Kidney (tissue), 14 donors: Measurements from ENCODE around the gene COL16A1. TPM values are rescaled to one million over a fixed set of nuclear protein-coding genes. Genes with fewer than 3 reads are reported as not detected.

Source experiments
- DNase-seq, 5 donors: peaks; one replicate each; pipeline ENCODE4 v3.0.0-alpha.2; 2013 to 2020
- FAIRE-seq: peaks from 2 replicates; lab custom pipeline; 2012; peaks lifted over from hg19 to GRCh38; lab: Jason Lieb, UNC
- H3K27ac ChIP-seq, 2 donors: one replicate each; pipeline ENCODE4 v1.7.0; 2013; ENCODE audit warnings: low read depth in 2 of 2, low read length in 2 of 2, inconsistent platforms in 1 of 2
- H3K27me3 ChIP-seq: one replicate; pipeline ENCODE4 v1.7.1; 2013; ENCODE audit warnings: low read length, inconsistent platforms; ENCODE audit not compliant: control insufficient read depth, insufficient read depth
- H3K36me3 ChIP-seq, 3 donors: one replicate each; pipeline versions ENCODE4 v1.7.0 to v1.7.1; 2013; ENCODE audit warnings: low read length in 3 of 3, control low read depth in 1 of 3, inconsistent platforms in 1 of 3; ENCODE audit not compliant: insufficient read depth in 3 of 3, control insufficient read depth in 2 of 3
- H3K4me1 ChIP-seq, 3 donors: one replicate each; pipeline versions ENCODE4 v1.7.0 to v1.7.1; 2013; ENCODE audit warnings: low read length in 3 of 3, inconsistent platforms in 1 of 3, low read depth in 1 of 3; ENCODE audit not compliant: control insufficient read depth in 2 of 3, insufficient read depth in 2 of 3
- H3K4me3 ChIP-seq, 3 donors: one replicate each; pipeline versions ENCODE4 v1.7.0 to v1.8.1; 2013; ENCODE audit warnings: low read length in 3 of 3, control low read depth in 1 of 3, inconsistent platforms in 1 of 3
- H3K9ac ChIP-seq, 3 donors: one replicate each; pipeline versions ENCODE4 v1.7.0 to v1.7.1; 2013; ENCODE audit warnings: low read length in 3 of 3, control low read depth in 1 of 3, inconsistent platforms in 1 of 3
- H3K9me3 ChIP-seq, 3 donors: one replicate each; pipeline versions ENCODE4 v1.7.0 to v1.7.1; 2013; ENCODE audit warnings: low read length in 3 of 3, control low read depth in 1 of 3, inconsistent platforms in 1 of 3; ENCODE audit not compliant: control insufficient read depth in 2 of 3, insufficient read depth in 1 of 3
- CTCF ChIP-seq: IDR thresholded peaks from 3 replicates; pipeline ENCODE4 v1.5.1; 2012; ENCODE audit warnings: mild to moderate bottlenecking, moderate library complexity, borderline replicate concordance; ENCODE audit not compliant: insufficient read depth; ENCODE audit errors: extremely low read depth
- intact Hi-C: fragments of 100-400 bp; cut with DNase I; formaldehyde crosslinking; loops from one replicate; pipeline ENCODE4 v1.11.1; 2022
- polyA plus RNA-seq: library from polyadenylated mRNA; stranded (reverse); fragments of 350-450 nt; fragmentation: Illumina TruSeq; extraction: RNeasy Lipid Tissue Mini Kit (QIAGEN cat#74804); gene quantifications from one replicate; pipeline ENCODE4 v1.2.3, GENCODE V29; 2014; ENCODE audit warnings: low read depth, low replicate concordance; ENCODE audit not compliant: insufficient read depth
- total RNA-seq: library from RNA; stranded (reverse); fragmentation: NEBNext Ultra II Directional; extraction: Animal tissue kit (Norgen Biotek cat#: 25700); gene quantifications from one replicate; pipeline ENCODE4 v1.2.1, GENCODE V29; 2021
- donor health status: control.
- donor health status: control.
- donor health status: control.
- donor health status: control.
- donor health status: control.
- donor health status: DM: yes; HTN: yes; CAD: no.
- donor health status: Normal renal cell carcinoma (clear cell type).

COL16A1 gene
- total and polyA plus RNA-seq, 2 donors from 2014 or later, result 9.2 to 29.0 TPM

GRCh38 chr1:31615939-31616338 is 87.9 kb downstream of the COL16A1 start:
- Histone ChIP-seq H3K27me3 (peaks cover 3% of the 10 kb centered on the region), H3K9me3 (no peaks in the 10 kb centered on the region), H3K4me1 (peaks cover 0 to 4% (median 0%) of the 10 kb centered on the region in 3 donors), H3K9ac (no peak overlapping the region), H3K4me3 (no peak overlapping the region), H3K36me3 (no peaks in the 10 kb centered on the region), H3K27ac (no peak overlapping the region)
- intact Hi-C loops, result no loop called here
- DNase-seq (no peak), FAIRE-seq (no peak)
- TF ChIP-seq CTCF, result no peak

- no peak overlapping the region for H3K9ac ChIP-seq
- no peak for TF ChIP-seq CTCF
- H3K36me3 ChIP-seq, result no peaks in the 10 kb centered on the region
- FAIRE-seq (no peak), DNase-seq (no peak)
- H3K4me3 ChIP-seq, result no peak overlapping the region
- H3K27ac ChIP-seq, result no peak overlapping the region
- no peaks in the 10 kb centered on the region for H3K9me3 ChIP-seq
- H3K4me1 ChIP-seq, result peaks cover 0 to 4% (median 0%) of the 10 kb centered on the region in 3 donors
- intact Hi-C loops, result no loop called here
- H3K27me3 ChIP-seq, result peaks cover 3% of the 10 kb centered on the region
Observed at GRCh38 chr1:31615414-31615813, 88.4 kb downstream of the COL16A1 start.

GRCh38 chr1:31614414-31615005 is 89.3 kb downstream of the COL16A1 start:
- FAIRE-seq, result no peak
- Histone ChIP-seq H3K36me3 (no peaks in the 10 kb centered on the region), H3K27me3 (peaks cover 3% of the 10 kb centered on the region), H3K27ac (no peak overlapping the region), H3K4me1 (peaks cover 0 to 4% (median 0%) of the 10 kb centered on the region in 3 donors), H3K4me3 (no peak overlapping the region), H3K9ac (no peak overlapping the region), H3K9me3 (no peaks in the 10 kb centered on the region)
- DNase-seq, result peak in 1 of 5 donors; percentile 17
- no peak for TF ChIP-seq CTCF
- intact Hi-C loops, result no loop called here
